ENCODE measurements around the gene DNAJC16. TPM values are rescaled to one million over a fixed set of nuclear protein-coding genes. Genes with fewer than 3 reads are reported as not detected.
A peak's percentile ranks its signal among the peaks of the same experiment; 100 is the strongest.

DNAJC16 gene
- total and polyA plus RNA-seq, 9 of the 15 experiments (the other 6 are each of a cell fraction or from before 2014, with no cell fraction given) = 6.9 to 16.8 (median 12.8) TPM

DNA sequence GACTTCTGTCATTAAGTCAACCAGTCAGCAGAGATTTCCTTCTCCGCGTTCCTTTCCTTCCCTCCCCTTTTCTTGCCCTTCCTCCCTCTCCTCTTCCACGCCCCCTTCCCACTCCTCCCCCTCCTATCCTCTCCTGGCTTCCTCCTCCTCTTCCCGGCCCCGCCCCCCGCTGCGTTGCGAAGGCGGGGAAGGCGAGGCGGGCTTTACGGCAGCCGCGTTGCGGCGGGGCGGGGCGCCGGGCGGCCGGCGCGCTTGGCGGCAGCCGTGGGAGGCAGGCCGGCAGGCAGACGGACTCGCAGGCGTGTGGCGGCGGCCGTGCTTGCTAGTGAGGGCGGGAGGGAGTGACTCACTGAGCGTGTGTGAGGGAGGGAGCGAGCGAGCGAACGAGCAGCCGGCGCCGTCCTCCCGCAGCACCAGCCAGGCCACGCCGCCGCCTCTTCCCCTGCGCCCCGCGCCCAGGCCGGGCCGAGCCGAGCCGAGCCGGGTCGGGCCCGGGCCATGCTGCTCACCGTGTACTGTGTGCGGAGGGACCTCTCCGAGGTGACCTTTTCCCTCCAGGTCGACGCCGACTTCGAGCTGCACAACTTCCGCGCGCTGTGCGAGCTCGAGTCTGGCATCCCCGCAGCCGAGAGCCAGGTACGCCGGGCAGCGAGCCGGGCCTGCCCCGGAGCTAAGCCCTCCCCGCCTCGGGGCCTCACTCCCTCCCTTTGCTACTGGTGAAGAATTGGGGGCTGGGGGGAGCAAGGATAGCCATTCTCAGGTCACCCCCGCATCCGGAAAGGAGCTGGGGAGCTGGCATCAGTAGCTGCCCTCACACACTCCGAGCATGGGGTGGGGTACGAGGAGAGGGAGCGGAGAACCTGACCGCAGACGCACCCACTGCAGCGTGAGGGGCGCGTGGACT is 90.8 kb downstream of the DNAJC16 start, which contains the start of gene DDI2 (continued):
- no peak for TF ChIP-seq RAD51 (IDR thresholded peaks at IDR 0.05; ENCODE audit: borderline replicate concordance, low read depth)
- peak; percentile 78 for TF ChIP-seq CREM (IDR thresholded peaks at IDR 0.05; ENCODE audit: low read depth)
- TF ChIP-seq, protein P1, sequence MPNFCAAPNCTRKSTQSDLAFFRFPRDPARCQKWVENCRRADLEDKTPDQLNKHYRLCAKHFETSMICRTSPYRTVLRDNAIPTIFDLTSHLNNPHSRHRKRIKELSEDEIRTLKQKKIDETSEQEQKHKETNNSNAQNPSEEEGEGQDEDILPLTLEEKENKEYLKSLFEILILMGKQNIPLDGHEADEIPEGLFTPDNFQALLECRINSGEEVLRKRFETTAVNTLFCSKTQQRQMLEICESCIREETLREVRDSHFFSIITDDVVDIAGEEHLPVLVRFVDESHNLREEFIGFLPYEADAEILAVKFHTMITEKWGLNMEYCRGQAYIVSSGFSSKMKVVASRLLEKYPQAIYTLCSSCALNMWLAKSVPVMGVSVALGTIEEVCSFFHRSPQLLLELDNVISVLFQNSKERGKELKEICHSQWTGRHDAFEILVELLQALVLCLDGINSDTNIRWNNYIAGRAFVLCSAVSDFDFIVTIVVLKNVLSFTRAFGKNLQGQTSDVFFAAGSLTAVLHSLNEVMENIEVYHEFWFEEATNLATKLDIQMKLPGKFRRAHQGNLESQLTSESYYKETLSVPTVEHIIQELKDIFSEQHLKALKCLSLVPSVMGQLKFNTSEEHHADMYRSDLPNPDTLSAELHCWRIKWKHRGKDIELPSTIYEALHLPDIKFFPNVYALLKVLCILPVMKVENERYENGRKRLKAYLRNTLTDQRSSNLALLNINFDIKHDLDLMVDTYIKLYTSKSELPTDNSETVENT (CRISPR knock-in tag; IDR thresholded peaks at IDR 0.05) = peak; percentile 95
- TF ChIP-seq, protein P2, sequence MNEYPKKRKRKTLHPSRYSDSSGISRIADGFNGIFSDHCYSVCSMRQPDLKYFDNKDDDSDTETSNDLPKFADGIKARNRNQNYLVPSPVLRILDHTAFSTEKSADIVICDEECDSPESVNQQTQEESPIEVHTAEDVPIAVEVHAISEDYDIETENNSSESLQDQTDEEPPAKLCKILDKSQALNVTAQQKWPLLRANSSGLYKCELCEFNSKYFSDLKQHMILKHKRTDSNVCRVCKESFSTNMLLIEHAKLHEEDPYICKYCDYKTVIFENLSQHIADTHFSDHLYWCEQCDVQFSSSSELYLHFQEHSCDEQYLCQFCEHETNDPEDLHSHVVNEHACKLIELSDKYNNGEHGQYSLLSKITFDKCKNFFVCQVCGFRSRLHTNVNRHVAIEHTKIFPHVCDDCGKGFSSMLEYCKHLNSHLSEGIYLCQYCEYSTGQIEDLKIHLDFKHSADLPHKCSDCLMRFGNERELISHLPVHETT (CRISPR knock-in tag; conservative IDR thresholded peaks at IDR 0.05 in 1 of 2, IDR thresholded peaks at IDR 0.05 in 1 of 2) = peak in 1 of 2 experiments; percentile 73; a peak in 2 of 4 replicates
- no peak for TF ChIP-seq FOXM1 (IDR thresholded peaks at IDR 0.05; ENCODE audit: low read depth)
- 0 out of 2 replicates have a peak, but pooled peaks have one; percentile 71 for TF ChIP-seq FOXM1 (CRISPR knock-in tag; IDR thresholded peaks at IDR 0.05; ENCODE audit: low read depth)
- TF ChIP-seq MBD2 (IDR thresholded peaks at IDR 0.05; ENCODE audit: borderline replicate concordance, low read depth) = 0 out of 2 replicates have a peak, but pooled peaks have one; percentile 21
- peak; percentile 30 to 83; a peak in 2 of 4 replicates for TF ChIP-seq SIN3A (IDR thresholded peaks at IDR 0.05; ENCODE audit: borderline replicate concordance in 2 of 2, control insufficient read depth in 1 of 2, low read depth in 2 of 2, low read length in 2 of 2)
- peak; percentile 50; the same call in 1 of the 2 replicates for TF ChIP-seq PML (IDR thresholded peaks at IDR 0.05; ENCODE audit: low read length)
- TF ChIP-seq, protein P3, sequence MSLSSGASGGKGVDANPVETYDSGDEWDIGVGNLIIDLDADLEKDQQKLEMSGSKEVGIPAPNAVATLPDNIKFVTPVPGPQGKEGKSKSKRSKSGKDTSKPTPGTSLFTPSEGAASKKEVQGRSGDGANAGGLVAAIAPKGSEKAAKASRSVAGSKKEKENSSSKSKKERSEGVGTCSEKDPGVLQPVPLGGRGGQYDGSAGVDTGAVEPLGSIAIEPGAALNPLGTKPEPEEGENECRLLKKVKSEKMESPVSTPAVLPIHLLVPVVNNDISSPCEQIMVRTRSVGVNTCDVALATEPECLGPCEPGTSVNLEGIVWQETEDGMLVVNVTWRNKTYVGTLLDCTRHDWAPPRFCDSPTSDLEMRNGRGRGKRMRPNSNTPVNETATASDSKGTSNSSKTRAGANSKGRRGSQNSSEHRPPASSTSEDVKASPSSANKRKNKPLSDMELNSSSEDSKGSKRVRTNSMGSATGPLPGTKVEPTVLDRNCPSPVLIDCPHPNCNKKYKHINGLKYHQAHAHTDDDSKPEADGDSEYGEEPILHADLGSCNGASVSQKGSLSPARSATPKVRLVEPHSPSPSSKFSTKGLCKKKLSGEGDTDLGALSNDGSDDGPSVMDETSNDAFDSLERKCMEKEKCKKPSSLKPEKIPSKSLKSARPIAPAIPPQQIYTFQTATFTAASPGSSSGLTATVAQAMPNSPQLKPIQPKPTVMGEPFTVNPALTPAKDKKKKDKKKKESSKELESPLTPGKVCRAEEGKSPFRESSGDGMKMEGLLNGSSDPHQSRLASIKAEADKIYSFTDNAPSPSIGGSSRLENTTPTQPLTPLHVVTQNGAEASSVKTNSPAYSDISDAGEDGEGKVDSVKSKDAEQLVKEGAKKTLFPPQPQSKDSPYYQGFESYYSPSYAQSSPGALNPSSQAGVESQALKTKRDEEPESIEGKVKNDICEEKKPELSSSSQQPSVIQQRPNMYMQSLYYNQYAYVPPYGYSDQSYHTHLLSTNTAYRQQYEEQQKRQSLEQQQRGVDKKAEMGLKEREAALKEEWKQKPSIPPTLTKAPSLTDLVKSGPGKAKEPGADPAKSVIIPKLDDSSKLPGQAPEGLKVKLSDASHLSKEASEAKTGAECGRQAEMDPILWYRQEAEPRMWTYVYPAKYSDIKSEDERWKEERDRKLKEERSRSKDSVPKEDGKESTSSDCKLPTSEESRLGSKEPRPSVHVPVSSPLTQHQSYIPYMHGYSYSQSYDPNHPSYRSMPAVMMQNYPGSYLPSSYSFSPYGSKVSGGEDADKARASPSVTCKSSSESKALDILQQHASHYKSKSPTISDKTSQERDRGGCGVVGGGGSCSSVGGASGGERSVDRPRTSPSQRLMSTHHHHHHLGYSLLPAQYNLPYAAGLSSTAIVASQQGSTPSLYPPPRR (CRISPR knock-in tag; IDR thresholded peaks at IDR 0.05; ENCODE audit: borderline replicate concordance) = no peak
- peak; percentile 72; the same call in 1 of the 2 replicates for TF ChIP-seq ZNF232 (CRISPR knock-in tag; IDR thresholded peaks at IDR 0.05)
- TF ChIP-seq GATAD2A (IDR thresholded peaks at IDR 0.05) = 0 out of 2 replicates have a peak, but pooled peaks have one; percentile 8

Measured in K562 (cell line).